Activated CD8-positive, alpha-beta T cell treated with anti-CD3 and anti-CD28 coated beads, Interleukin-2, amount 10 ng/mL, durations not matched to agents 7 days and 5 days (primary cell): Measurements from ENCODE around the gene MAP2K1. TPM values are rescaled to one million over a fixed set of nuclear protein-coding genes. Genes with fewer than 3 reads are reported as not detected.
"Not testable (repeated sequence)": the region's sequence is repeated elsewhere in the genome, so short reads cannot be mapped to it uniquely, and the experiment has no call there.

Source experiments
- ATAC-seq: fragments of 150-1000 bp; cut with Tn5 transposase; one replicate; pipeline ENCODE4 v1.10.0; 2021; ENCODE audit warnings: moderate library complexity
- CTCF ChIA-PET: fragments of 350-600 bp; sonication (Branson Sonifier 250); formaldehyde crosslinking; loops from one replicate; lab custom pipeline; 2021; ENCODE audit warnings: antibody characterized with exemption; lab: Charles Lee
- POLR2A ChIA-PET: fragments of 350-600 bp; sonication (Branson Sonifier 250); formaldehyde crosslinking; loops from one replicate; lab custom pipeline; 2021; ENCODE audit warnings: antibody characterized with exemption; lab: Charles Lee
- DNase-seq: peaks from one replicate; pipeline ENCODE4 v3.0.0-alpha.2; 2020
- H3K27ac Mint-ChIP-seq: one replicate; pipeline ENCODE4 v1.8.0; 2021; ENCODE audit warnings: mild to moderate bottlenecking, mixed read lengths
- H3K27me3 Mint-ChIP-seq: one replicate; pipeline ENCODE4 v1.8.0; 2021; ENCODE audit warnings: low read depth, mixed read lengths
- H3K36me3 Mint-ChIP-seq: one replicate; pipeline ENCODE4 v1.8.0; 2021; ENCODE audit warnings: low read depth, mixed read lengths
- H3K4me1 Mint-ChIP-seq: one replicate; pipeline ENCODE4 v1.8.0; 2021; ENCODE audit warnings: low read depth, mixed read lengths
- H3K4me3 Mint-ChIP-seq: one replicate; pipeline ENCODE4 v1.8.0; 2021; ENCODE audit warnings: mild to moderate bottlenecking, mixed read lengths
- H3K9me3 Mint-ChIP-seq: one replicate; pipeline ENCODE4 v1.8.0; 2022; ENCODE audit warnings: mixed read lengths; ENCODE audit not compliant: insufficient read depth
- total RNA-seq, 2 experiments: library from RNA; stranded (reverse); gene quantifications; one replicate each; pipeline ENCODE4 v1.2.3, GENCODE V29; 2021

Gene MAP2K1
- total RNA-seq, 2 experiments from 2014 or later: 108 to 118 TPM

DNA sequence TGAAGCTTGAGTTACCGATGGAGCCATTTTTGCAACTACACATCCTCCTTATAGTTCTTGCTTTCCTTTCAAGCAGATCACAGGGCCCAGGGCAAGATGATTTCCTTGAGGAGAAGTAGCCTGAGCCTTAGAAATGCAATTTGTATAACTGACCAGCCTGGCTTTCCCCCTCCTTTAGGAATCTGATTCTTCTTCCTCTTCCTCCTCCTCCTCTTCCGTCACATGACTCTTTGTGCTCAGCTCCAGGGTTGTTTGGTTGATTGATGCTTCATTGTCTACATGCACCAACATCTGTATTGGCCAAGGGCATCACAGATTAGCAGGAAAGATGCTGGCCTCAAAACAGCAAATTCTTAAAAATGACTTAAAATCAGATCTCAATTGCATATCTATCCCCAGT lies 107.5 kb downstream of the MAP2K1 start:
- Mint-ChIP-seq H3K9me3 (no peaks in the 10 kb centered on the region), H3K27ac (peak overlapping the region; percentile 28), H3K27me3 (no peaks in the 10 kb centered on the region), H3K4me3 (no peak overlapping the region), H3K36me3 (peaks cover 70% of the 10 kb centered on the region), H3K4me1 (peaks cover 36% of the 10 kb centered on the region)
- POLR2A ChIA-PET: interaction anchor here (0.9 to 1.2 kb wide), 3 partner anchors 11 to 200 kb away, joined by 3 to 4 read pairs (median 3); partner anchors contain the start of gene ZWILCH
- DNase-seq (no peak), ATAC-seq (no peak)
- CTCF ChIA-PET: interaction anchor here (1.3 kb wide), 1 partner anchor 9 kb away, joined by 4 read pairs; no protein-coding TSS in a partner anchor

DNA sequence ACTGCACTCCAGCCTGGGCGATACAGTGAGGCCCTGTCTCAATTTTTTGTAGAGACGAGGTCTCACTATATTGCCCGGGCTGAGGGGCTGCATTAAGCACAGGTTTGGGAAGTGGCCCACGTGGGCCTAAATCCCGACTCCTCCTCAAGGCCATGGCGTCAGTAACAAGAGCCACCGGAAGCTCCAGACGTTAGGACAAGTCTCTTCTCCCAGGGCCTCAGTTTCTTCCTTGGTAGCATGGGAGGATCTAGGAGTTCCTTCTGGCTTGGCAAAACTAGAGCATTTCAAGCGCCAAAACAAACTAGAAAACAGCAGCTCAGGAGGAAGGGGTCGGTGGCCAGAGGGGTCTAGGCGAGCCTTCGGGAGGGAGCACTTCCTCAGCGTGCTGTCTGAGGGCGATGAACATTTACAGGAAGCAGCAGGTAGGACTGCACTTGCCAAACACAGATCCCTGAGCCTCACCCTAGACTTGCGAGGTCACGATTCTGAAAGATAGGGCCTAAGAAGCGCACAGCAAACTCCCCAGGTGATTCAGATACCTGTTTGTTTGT lies 110.3 kb downstream of the MAP2K1 start:
- peak overlapping the region; percentile 98 for H3K27ac Mint-ChIP-seq
- ATAC-seq: peak; percentile 57
- ChIA-PET CTCF (interaction anchor here (0.9 to 4.8 kb wide), 23 partner anchors 10 to 423 kb away, joined by 3 to 126 read pairs (median 11); partner anchors contain the start of genes DIS3L, MAP2K1 and TIPIN), POLR2A (interaction anchor here (0.6 to 5.0 kb wide), 8 partner anchors 8 to 187 kb away, joined by 3 to 40 read pairs (median 10); partner anchors contain the start of genes MAP2K1, RPL4, TIPIN and ZWILCH)
- H3K9me3 Mint-ChIP-seq: no peaks in the 10 kb centered on the region
- peaks cover 55% of the 10 kb centered on the region for H3K4me1 Mint-ChIP-seq
- DNase-seq: no peak
- H3K4me3 Mint-ChIP-seq: peak overlapping the region; percentile 97
- H3K27me3 Mint-ChIP-seq: no peaks in the 10 kb centered on the region
- peaks cover 78% of the 10 kb centered on the region for H3K36me3 Mint-ChIP-seq

DNA sequence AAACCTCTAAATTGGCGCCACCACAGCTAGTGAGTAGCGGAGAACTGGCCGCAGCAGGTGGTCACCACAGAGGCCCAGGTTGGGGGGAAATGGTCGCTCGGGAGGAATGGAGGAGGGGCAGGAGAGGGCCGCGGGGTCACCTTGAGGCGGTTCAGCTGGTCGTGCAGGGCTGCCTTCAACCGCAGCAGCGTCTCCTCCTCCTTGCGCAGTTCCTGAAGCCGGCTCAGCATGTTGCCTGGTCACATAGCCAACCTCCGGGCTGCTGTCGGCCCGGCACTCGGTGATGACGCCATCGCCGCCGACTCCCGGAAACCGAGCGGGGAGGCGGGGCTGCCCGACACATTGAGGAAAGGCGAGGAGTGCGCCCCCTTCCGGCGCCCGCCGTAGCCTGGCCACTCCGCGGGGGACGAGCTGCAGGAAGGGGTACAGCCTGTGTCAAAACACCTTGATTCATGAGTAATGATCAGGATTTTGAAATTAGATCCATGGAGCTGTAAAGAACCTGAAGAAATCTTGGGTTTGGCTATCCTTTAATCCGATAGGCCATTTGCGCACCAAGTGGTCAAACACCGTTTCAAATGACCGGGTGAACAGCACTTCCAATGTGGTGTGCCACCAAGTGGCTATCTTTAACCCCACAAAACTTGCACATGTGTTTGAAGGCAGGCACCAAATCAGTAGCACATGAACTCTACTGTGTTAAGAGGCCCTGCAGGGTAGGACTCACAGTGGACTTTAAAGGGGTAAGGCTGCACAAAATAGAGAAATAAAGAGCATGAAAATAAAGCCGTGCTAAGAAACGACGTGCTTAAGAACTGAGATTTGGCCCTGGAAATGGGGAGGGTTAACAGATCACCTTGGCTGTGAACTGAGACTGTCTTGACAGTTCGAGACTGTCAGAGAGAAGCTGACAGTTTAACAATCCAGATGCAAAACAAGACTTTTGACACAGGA lies 111.1 kb downstream of the MAP2K1 start, which contains the start of gene SNAPC5:
TSS of gene SNAPC5 (minus strand) at position 261 of the 954 bp plus-strand sequence. CDS start at position 230, 31 bp downstream.
- DNase-seq (peak; percentile 99), ATAC-seq (peak; percentile 92)
- Mint-ChIP-seq H3K9me3 (no peaks in the 10 kb centered on the region), H3K27me3 (no peaks in the 10 kb centered on the region), H3K4me3 (peak within 1 kb of the TSS; percentile 97), H3K4me1 (peaks cover 63% of the 10 kb centered on the region), H3K27ac (peak within 1 kb of the TSS; percentile 98), H3K36me3 (peaks cover 81% of the 10 kb centered on the region)
- POLR2A ChIA-PET: interaction anchor here (0.5 to 5.0 kb wide), 14 partner anchors 8 to 706 kb away, joined by 3 to 40 read pairs (median 4); partner anchors contain the start of genes DENND4A, DIS3L, MAP2K1 and RPL4
- CTCF ChIA-PET: interaction anchor here (0.7 to 4.8 kb wide), 44 partner anchors 8 to 616 kb away, joined by 3 to 126 read pairs (median 6); partner anchors contain the start of genes DIS3L, MAP2K1 and TIPIN

DNA sequence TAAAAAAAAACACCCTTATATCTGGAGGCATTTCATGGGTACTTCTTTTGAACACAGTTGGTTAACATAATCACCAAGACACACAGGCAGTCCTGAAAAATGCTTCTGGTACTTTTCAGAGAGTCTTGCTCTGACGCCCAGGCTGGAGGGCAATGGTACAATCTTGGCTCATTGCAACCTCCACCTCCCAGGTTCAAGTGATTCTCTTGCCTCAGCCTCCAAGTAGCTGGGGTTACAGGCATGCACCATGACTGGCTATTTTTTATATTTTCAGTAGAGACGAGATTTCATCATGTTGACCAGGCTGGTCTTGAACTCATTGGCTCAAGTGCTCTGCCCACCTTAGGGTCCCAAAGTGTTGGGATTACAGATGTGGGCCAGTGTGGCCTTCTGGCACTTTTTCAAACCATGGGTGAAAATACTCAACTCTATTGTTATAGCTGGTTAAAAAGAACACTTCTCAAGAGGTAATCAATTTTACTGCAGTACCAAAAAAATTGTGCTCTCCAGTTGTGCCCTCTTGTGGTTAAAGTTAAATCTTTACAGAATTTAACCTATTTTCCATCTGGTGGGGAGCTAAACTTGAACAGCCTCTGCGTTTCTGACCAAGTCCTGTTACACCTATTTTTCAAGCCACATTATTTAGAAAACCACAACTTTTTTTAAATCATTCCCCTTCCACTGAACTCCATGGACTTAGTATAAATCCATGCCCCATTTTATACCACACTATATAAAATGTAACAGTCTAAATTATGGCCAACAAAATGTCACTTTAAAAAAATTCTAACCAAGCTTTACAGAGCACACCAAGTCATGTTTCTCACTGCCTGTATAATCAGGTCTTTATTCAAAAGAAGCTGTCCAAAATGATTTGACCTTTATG lies 112.0 kb downstream of the MAP2K1 start:
- Mint-ChIP-seq H3K4me3 (no peak overlapping the region), H3K9me3 (no peaks in the 10 kb centered on the region), H3K27ac (peak overlapping the region; percentile 98), H3K4me1 (peaks cover 63% of the 10 kb centered on the region), H3K36me3 (peaks cover 82% of the 10 kb centered on the region), H3K27me3 (no peaks in the 10 kb centered on the region)
- ChIA-PET CTCF (interaction anchor here (0.7 to 4.8 kb wide), 45 partner anchors 8 to 630 kb away, joined by 3 to 126 read pairs (median 6); partner anchors contain the start of genes DIS3L, MAP2K1, RAB11A and TIPIN), POLR2A (interaction anchor here (0.7 to 5.0 kb wide), 6 partner anchors 95 to 205 kb away, joined by 3 to 40 read pairs (median 6); partner anchors contain the start of genes DIS3L, MAP2K1 and TIPIN)
- no peak for ATAC-seq
- peak; percentile 34 for DNase-seq

DNA sequence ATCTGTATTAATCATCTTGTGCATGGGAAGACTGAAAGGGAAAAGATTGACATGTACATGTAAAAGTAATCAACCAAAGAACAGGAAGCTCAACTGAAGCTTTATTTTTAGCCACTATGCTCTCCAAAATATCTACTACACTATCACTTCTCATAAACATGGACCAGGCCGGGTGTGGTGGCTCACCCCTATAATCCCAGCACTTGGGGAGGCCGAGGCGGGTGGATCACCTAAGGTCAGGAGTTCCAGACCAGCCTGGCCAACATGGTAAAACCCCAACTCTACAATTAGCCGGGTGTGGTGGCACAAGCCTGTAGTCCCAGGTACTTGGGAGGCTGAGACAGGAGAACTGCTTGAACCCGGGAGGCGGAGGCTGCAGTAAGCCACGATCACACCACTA lies 113.6 kb downstream of the MAP2K1 start:
- H3K4me3 Mint-ChIP-seq, ATAC-seq, DNase-seq, H3K9me3 Mint-ChIP-seq, H3K27me3 Mint-ChIP-seq: not testable (repeated sequence)
- Mint-ChIP-seq H3K36me3 (peaks cover 81% of the 10 kb centered on the region), H3K4me1 (peaks cover 58% of the 10 kb centered on the region), H3K27ac (peak overlapping the region; percentile 13)
- ChIA-PET POLR2A (interaction anchor here (3.9 to 5.0 kb wide), 2 partner anchors 114 to 145 kb away, joined by 35 to 40 read pairs; partner anchors contain the start of genes MAP2K1 and TIPIN), CTCF (interaction anchor here (0.9 to 4.8 kb wide), 5 partner anchors 29 to 206 kb away, joined by 3 to 87 read pairs (median 4); no protein-coding TSS in a partner anchor)

DNA sequence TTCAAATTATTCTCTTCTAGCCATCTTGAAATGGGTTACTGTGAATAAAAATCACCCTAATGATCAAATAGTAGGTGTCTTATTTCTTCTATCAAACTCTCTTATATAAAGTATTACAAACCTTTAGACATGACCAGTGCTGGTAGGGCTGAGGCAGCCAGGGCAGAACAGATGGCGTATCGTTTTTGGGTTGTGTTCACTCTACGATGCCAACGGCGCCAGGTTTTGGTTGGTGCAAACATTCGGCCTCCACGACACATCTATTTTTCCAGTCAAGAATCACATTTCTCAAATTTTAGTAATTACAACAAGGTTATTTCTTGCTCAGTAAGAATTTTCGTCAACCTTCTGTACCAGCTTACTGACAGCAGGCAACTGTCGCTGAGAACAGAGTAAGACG lies 115.8 kb downstream of the MAP2K1 start:
- no peaks in the 10 kb centered on the region for H3K9me3 Mint-ChIP-seq
- H3K36me3 Mint-ChIP-seq: peaks cover 70% of the 10 kb centered on the region
- ChIA-PET CTCF (no interaction called here), POLR2A (no interaction called here)
- H3K27me3 Mint-ChIP-seq: no peaks in the 10 kb centered on the region
- H3K4me1 Mint-ChIP-seq: peaks cover 63% of the 10 kb centered on the region
- peak overlapping the region; percentile 99 for H3K27ac Mint-ChIP-seq
- no peak for DNase-seq
- ATAC-seq: no peak
- peak overlapping the region; percentile 98 for H3K4me3 Mint-ChIP-seq

DNA sequence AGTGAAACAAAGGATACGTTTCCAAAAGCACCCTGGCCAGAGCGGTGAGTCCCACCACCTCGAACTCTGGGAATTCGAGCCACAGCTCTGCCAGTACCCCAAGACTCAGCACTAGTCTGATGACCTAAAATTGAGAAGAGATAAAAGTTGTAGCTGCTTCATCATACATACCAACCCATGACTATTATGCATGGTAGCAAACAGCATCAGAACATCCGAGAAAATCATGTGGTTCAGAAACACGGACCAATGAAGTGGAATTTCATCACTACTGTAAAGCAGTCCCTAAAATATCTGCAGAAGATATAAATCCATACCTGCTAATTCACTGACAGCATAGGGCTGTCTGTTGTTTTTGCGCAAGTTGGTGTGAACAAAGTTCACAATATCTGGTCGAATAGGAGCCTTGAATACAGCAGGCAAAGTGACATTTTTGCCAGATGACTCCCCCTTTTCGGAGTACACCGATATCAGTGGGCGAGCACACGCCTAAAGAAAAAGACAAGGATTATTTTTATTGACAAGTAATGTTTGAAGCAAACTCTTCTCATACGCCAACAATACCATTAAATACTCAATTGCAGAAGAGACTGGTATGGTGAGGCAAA lies 116.4 kb downstream of the MAP2K1 start:
- H3K27me3 Mint-ChIP-seq, H3K9me3 Mint-ChIP-seq, DNase-seq, ATAC-seq: not testable (repeated sequence)
- peak overlapping the region; percentile 98 for H3K4me3 Mint-ChIP-seq
- ChIA-PET CTCF (interaction anchor here (1.0 to 1.4 kb wide), 2 partner anchors 115 to 117 kb away, joined by 3 to 6 read pairs; no protein-coding TSS in a partner anchor), POLR2A (interaction anchor here (1.2 to 2.6 kb wide), 3 partner anchors 116 to 148 kb away, joined by 5 to 21 read pairs (median 6); partner anchors contain the start of genes MAP2K1 and TIPIN)
- H3K27ac Mint-ChIP-seq: peak overlapping the region; percentile 99
- H3K36me3 Mint-ChIP-seq: peaks cover 63% of the 10 kb centered on the region
- H3K4me1 Mint-ChIP-seq: peaks cover 65% of the 10 kb centered on the region

DNA sequence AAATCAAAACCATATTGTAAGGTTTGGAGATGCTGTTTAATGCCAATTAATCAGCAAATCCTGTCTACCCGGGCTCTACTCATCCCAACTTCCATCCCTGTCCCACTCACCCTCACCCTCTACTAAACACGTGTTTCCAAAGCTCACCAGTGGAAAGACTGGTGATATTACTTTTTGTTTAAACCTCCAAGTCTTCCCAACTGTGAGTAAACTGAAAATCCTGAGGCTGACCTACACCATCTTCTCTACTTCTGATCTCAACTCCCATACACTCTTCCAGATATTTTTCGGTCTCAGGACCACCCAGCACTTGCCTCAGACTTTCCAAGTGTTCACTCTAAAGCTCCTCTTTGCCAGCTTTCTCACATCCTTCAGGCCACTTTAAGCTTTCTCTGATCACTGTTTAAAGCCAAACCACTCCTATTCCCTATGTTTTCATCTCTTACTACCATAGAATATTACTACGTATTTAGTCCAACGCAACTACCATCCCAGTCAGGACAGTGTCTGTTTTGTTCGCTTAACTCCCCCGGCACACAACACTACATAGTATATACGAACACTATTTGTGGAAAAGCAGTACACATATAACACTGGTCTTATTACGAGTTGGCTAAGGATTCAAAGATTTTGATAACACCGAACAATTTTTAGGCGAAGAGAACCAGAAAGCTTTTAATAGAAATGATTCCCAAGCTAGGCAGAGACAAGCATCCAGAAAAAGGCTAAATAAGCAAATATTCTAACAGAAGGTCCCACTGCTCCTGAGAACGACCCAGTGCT lies 117.3 kb downstream of the MAP2K1 start:
- H3K27ac Mint-ChIP-seq: peak overlapping the region; percentile 99
- no peaks in the 10 kb centered on the region for H3K9me3 Mint-ChIP-seq
- H3K27me3 Mint-ChIP-seq: no peaks in the 10 kb centered on the region
- POLR2A ChIA-PET: interaction anchor here (0.9 to 2.6 kb wide), 5 partner anchors 32 to 149 kb away, joined by 3 to 21 read pairs (median 6); partner anchors contain the start of genes MAP2K1 and TIPIN
- H3K36me3 Mint-ChIP-seq: peaks cover 61% of the 10 kb centered on the region
- DNase-seq: no peak
- CTCF ChIA-PET: interaction anchor here (1.0 to 1.4 kb wide), 3 partner anchors 20 to 118 kb away, joined by 3 to 6 read pairs (median 3); no protein-coding TSS in a partner anchor
- H3K4me1 Mint-ChIP-seq: peaks cover 64% of the 10 kb centered on the region
- peak overlapping the region; percentile 98 for H3K4me3 Mint-ChIP-seq
- no peak for ATAC-seq
